ENCODE results near the gene CSTA. TPM values are rescaled to one million over a fixed set of nuclear protein-coding genes. Genes with fewer than 3 reads are reported as not detected.
A peak's percentile ranks its signal among the peaks of the same experiment; 100 is the strongest.

CSTA gene, protein sequence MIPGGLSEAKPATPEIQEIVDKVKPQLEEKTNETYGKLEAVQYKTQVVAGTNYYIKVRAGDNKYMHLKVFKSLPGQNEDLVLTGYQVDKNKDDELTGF
- not detected in 2 replicates for total RNA-seq (2014; rRNA removed; shearing (Covaris generic))

DNA sequence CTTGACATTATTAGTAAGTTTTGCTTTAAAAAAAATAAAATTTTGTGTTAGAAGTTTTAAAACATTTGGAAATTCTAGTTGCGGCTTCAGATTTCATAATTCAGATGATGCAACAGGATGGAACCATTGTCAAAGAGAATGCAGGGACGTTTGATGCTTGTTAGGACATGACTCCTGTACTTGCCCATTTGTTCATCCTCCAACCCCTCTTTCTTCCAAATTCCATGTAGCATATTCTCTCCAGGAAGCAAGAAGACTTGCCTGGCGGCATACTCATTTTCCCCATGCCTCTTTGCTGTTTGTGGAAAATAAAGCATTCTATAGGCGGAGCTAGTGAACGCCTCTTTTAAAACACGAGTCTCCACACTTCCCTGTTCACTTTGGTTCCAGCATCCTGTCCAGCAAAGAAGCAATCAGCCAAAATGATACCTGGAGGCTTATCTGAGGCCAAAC, at the start of gene CSTA:
CSTA (plus strand) TSS at position 378 of the 453 bp plus-strand sequence; CDS start at position 423, 45 bp downstream.
- no peak for DNase-seq (ENCODE audit: low spot score)

DNA sequence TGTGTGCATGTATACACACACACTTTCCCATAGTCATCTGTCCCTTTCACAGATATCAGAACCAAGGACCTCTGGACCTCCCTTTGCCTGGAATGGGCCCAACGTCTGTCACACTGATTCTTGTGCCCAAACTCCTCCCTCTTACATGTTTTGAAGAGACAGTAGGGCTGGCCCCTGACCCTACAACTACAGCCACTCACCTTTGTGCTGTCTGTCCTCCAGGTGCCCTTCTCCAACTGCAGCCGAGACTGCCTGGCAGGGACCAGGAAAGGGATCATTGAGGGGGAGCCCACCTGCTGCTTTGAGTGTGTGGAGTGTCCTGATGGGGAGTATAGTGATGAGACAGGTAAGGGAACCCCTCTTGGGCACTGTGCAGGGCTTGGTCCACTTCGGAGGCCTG, 43.2 kb upstream of the CSTA start:
- DNase-seq (ENCODE audit: low spot score) = no peak

DNA sequence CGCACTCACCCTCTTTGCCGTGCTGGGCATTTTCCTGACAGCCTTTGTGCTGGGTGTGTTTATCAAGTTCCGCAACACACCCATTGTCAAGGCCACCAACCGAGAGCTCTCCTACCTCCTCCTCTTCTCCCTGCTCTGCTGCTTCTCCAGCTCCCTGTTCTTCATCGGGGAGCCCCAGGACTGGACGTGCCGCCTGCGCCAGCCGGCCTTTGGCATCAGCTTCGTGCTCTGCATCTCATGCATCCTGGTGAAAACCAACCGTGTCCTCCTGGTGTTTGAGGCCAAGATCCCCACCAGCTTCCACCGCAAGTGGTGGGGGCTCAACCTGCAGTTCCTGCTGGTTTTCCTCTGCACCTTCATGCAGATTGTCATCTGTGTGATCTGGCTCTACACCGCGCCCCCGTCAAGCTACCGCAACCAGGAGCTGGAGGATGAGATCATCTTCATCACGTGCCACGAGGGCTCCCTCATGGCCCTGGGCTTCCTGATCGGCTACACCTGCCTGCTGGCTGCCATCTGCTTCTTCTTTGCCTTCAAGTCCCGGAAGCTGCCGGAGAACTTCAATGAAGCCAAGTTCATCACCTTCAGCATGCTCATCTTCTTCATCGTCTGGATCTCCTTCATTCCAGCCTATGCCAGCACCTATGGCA, 41.1 kb upstream of the CSTA start:
- no peak for DNase-seq (ENCODE audit: low spot score)

DNA sequence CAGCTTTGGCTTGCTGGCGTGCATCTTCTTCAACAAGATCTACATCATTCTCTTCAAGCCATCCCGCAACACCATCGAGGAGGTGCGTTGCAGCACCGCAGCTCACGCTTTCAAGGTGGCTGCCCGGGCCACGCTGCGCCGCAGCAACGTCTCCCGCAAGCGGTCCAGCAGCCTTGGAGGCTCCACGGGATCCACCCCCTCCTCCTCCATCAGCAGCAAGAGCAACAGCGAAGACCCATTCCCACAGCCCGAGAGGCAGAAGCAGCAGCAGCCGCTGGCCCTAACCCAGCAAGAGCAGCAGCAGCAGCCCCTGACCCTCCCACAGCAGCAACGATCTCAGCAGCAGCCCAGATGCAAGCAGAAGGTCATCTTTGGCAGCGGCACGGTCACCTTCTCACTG, 40.6 kb upstream of the CSTA start:
- no peak for DNase-seq (ENCODE audit: low spot score)

DNA sequence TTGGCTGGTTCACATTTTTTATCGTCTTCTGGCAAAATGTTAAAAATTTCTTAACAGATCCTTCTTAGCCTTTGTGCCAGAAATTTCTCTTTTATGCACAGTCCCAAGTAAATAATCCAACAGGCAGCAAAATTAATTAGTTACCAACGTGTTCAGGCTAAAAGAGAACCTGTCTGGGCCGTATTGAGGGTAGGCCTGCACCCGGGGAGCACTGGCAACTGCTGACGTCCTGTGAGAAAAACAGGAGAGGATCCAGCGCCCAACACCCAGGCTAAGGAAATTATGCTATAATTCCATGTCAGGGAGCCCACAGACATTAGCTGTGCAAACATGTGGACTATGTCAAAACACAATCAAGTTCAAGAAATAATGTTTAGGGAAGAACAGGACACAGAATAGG, 30.7 kb upstream of the CSTA start:
- DNase-seq (ENCODE audit: low spot score) = no peak

DNA sequence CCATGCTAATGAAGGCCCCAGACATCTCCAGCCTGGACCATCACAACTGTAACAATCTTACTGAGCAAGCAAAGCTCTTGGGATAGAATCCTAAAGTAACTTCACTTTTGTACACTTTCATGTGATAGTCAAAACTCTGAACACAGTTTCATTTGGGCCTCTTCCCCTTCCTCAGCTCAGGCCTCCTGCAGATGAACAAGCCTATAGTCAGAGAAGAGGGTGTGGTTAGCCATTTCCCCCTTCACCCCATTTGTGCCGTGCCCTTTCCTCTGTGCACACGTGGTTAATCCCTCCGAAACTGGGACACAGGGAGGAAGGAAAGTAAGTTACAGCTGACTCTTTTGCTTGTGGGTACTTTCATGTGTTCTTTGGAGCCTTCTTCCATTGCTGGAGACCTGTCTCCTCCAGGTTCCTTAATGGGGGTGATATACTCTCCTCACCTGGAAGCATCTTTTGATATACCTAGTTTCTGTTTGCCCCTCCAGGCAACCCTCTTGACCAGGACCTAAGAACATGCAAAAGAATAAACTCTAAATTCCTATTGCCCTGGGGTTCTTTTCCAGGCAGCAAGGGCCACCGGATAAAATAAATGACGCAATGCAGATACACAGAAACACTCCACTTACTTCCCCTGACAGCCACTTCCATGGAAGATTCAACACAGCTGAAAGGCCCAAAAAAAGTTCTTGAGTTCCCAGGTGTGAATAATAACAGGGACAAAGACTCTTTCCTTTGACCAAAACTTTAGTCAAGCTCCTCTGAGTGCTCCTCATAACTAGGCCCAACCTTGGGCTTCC, 29.6 kb upstream of the CSTA start:
- DNase-seq (ENCODE audit: low spot score) = no peak

DNA sequence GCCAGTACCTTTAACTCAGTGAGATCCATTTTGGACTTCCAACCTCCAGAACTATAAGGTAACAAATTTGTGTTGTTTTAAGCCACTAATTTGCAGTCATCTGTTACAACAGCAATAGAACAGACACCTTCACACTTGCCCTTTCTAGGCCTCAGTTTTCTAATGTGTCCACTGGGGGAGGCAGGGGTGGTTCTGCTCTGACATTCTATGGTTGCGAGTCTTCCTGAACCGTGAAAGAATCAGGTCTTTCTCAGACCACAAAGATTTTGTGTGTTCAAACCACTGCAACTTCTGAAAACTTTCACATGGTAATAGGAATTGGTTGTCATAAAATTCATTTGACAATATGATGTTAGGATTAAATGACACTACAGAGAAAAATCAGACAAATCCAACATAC, 26.8 kb upstream of the CSTA start:
- no peak for DNase-seq (ENCODE audit: low spot score)

DNA sequence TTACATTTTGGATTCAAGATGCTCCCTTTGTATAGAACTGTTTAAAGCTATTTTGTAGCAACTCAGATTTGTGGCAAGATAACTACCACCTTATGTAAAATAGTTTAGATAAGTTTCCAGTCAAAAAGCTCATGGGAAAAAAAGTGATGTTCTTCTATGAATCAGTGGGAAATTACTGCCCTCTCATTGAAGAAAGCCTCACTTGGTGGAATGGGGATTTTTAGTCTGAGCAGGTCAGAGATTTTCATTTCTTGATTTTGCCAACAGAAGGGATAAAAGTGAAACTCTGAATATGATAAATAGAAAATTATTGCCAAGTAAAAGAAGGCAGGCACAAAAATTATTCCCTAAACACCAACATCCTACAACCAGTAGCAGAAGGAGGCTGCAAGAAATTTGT, 25.8 kb upstream of the CSTA start:
- DNase-seq (ENCODE audit: low spot score) = no peak

DNA sequence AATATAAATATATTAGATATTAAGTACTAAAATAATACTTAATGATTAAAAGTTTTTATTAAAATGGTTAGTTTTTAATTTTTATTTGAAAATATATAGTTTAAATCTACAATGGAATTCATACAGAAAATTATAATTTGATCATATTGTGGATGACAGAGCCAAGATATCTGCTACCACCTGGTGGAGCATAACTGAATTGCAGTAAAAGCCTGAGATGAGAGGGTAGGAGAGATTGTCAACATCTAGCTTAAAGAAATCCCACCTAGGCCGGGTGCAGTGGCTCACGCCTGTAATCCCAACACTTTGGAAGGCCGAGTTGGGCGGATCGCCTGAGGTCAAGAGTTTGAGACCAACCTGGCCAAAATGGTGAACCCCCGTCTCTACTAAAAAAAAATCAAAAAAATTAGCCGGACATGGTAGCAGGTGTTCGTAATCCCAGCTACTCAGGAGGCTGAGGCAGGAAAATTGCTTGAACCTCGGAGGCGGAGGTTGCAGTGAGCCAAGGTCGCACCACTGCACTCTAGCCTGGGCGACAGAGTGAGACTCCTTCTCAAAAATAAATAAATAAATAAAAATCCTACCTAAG, 25.1 kb upstream of the CSTA start:
- DNase-seq (ENCODE audit: low spot score) = peak; percentile 74

DNA sequence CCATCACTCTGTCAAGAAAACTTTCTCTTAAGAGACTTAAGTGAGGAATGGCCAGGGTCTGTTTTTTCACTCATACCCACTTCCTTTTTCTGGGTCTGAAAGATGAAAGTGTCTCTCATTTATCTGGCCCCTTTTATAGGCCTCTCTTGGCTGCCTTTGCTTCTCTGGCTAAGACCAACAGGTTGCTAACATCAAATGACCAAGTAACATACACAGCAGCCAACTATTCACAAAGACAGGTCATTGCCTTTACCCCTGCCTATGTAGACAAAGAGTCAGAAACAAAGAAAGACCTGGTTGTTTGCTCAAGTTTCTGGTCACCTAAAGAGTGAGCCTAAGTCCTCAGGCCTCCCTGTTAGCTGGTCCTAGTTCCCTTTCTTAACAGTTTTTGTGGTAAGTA, 24.0 kb upstream of the CSTA start:
- no peak for DNase-seq (ENCODE audit: low spot score)

DNA sequence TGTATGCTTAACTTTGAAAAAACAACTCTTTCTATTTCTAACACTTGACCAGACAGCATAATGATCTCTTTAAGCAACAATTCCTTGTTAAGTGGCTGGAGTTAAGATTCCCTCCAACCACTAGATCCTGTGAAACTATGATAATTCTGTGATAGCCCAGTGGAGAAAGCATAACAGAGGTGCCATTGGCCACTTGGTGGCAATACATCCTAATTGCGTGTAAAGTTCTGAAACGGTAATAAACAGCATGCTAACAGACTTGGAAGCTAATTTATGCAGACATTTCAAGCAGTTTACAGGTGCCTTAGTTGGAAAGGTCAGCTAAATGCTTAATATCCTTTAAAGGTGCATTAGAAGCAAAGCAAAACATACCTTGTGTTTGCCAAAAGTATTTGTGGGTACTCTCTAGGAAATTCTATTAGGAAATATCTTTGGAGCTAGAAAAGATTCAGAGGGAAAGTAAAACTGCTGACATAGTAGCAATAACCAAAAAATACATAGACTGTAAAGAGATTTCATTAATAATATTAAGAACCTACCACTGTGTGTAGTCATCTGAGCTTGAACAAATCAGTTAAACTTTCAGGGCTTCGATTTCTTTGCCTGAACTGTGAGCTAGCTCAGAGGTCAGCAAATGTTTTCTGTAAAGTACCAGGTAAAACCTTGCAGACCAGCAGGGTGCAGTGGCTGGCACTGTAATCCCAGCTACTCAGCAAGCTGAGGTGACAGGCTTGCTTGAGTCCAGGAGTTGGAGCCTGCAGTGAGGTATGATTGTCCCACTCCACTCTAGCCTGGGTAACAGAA, 19.0 kb upstream of the CSTA start:
- peak; percentile 75 for DNase-seq (ENCODE audit: low spot score)

DNA sequence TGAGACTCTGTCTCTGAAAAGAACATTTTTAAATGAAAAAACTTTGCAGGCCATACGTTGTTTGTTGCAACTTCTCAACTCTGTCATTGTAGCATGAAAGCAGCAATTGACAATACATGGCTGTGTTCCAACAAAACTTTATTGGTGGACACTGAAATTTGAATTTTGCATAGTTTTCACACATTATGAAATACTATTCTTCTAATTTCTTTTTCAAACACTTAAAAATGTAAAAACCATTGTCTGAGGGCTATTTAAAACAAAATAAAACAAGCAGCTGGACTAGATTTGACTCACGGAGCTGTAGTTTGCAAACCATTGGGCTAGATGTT, 18.5 kb upstream of the CSTA start:
- DNase-seq (ENCODE audit: low spot score) = no peak

DNA sequence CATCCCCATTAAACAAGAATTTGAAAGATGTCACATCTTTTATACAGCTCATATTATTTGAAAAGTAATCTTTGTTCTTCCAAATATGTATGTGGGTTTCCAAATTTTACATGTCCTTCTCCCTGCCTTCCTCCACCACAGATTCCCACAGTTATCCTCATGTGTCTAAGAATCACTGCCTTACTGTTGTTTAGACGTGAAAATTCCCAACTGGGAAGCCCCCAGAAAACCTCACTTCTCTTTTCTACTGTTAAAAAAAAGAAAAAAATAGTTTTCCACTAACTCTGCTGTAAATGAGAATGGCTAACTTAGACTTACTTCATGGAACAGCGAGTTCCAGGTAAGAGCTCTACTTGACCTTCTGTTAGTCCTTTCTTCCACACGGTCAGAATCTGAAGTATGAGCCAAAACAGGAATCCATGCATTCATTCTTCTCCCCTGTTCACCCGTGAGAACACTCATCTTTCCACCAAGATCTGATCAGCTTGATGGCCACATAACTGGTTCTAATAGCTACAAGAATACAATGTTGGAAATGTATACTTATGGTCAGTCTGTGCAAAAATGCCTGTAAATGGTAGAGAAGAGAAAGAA, 17.9 kb upstream of the CSTA start:
- no peak for DNase-seq (ENCODE audit: low spot score)

DNA sequence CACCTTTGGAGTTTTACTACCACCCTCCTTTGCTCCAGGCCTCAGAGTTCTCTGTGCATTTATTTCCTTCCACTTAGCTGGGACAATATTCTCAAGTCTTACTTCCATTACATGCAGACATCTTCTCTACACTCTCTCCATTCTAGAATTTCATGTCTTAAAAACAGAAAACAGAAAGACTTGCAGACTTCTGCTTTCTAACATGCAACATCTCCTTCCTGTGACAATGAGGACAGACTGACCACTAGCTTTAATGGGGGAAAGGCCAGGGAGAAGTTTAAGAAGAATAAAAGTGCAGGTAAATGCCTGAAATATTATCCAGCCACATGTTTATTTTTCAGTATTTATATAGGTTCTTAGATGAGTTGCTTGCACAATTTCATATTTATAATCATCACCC, 17.1 kb upstream of the CSTA start:
- no peak for DNase-seq (ENCODE audit: low spot score)

DNA sequence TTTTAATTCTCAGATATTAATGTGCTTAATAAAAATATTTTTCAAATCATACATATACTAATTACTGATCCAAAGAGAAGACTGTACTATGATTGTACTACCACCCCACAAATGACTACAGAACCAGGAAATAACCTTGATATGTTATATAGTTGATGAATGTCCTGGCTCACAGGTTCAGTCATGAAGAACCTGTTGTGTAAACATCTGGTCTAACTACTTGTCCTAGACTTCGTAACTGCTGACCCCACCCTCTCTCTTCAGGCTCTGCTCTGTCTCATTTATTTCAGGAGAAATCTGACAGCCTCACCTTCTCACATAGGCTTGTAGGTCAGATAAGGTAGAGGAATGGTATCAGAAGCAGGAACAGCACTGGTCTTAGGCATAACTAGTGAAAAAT, 14.7 kb upstream of the CSTA start:
- peak; percentile 70 for DNase-seq (ENCODE audit: low spot score)

DNA sequence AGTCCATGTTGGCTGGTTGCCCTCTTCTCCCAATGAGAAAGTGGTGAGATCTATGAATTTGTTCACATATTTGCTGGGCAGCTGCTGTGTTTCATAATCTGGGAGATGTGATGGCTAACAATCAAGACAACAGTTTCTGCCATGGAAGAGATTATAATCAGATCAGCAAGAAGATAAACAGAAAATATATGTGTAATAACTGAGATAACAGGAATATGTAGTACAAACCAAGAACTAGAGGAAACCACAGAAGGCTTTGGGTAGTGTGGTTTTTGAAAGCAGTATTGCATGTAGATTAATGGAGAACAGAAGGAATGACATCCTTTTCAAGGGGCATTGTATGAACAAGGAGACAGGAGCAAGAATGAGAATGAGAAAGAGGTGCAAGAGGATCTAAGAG, 12.2 kb upstream of the CSTA start:
- no peak for DNase-seq (ENCODE audit: low spot score)

DNA sequence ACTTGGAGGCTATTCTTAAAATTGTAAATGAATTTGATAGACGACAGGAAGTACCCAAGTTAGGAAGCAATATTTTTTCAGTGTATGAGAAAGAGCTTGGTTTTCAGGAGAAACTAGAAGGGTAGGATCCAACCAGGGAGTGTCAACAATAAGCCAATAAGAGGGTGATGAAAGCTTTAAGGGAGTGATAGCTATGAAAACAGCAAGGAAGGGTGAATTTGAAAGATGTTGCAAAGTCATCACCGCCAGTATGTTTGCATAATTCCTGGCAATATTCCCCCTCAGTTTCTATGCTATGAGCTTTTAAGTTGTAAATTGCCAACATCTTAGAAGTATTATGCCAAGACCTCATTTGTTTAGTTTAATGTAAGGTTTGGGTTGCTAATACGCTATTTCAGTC, 11.8 kb upstream of the CSTA start:
- no peak for DNase-seq (ENCODE audit: low spot score)

DNA sequence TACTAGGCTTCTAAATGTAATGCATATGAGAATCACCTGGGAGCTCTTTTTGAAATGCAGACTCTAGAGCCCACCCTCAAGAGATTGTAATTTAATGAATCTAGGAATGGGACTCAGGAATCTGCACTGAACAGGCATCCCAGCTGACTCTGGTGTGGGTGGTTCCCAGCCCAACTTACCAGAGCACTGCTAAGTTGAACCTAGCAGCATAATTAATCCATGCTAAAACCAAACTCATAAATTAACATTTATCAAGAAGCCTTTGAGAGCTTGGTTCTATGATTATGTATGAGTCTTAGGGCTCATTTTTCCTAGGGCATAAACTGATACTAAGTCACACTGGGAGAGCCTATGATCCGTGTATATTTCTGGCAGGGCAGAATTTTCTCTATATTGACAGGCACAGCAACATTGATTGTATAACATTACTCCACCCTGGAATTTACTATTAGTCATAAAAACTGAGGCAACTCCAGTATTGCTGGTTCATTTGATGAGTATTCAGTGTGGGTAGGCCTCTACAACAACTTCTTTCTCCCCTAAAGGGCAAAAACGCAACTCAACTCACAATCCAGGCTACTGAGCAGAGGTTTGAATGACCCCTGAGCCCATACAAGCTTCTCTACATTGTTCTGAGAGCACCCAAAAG, 10.7 kb upstream of the CSTA start:
- DNase-seq (ENCODE audit: low spot score) = peak; percentile 72

DNA sequence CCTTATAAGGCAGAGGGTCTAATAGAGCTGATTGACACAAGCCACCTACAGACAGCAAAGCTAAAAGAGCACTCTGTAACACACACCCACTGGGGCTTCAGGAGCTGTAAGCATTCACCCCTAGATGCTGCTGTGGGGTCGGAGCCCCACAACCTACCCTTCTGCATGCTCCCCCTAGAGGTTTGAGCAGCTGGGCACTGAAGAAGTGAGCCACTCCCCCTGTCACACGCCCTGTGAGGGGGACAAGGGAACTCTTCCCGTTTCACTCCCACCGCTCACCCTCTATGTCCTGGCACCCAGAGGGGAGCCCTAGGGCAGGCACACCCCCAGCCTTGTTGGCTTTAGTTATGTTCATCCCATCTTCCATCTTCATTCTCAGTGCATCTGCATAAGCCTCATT, 9.4 kb upstream of the CSTA start:
- no peak for DNase-seq (ENCODE audit: low spot score)

DNA sequence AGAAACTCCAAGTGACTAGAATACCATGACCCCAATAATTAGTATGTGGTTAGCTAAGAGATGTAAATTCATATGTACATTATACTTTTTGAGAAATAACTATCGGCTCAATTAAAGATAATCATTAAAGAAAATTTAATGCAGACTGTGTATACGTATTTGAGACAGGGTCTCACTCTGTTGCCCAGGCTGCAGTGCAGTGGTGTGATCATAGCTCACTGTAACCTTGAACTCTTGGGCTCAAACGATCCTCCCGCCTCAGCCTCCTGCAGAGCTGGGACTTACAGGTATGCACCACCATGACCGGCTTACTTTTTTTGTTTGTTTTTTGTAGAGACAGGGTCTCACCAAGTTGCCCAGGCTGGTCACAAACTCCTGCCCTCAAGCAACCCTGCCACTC, 8.7 kb upstream of the CSTA start:
- DNase-seq (ENCODE audit: low spot score) = no peak

DNA sequence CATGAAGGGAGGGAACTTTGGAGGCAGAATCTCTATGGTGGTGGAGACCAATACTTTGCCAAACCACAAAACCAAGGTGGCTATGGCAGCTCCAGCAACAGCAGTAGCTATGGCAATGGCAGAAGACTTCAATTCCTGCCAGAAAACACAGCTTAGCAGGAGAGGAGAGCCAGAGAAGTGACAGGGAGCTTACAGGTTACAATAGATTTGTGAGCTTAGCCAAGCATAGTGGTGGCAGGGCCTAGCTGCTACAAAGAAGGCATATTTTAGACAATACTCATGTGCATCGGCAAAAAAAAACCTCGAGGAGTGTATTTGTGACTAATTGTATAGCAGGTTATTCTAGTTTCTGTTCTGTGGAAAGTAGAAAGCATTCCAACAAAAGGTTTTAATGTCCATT, 6.4 kb upstream of the CSTA start:
- DNase-seq (ENCODE audit: low spot score) = no peak
